Upper lobe of left lung (tissue), 6 donors: ENCODE data around the gene ABL2. TPM values are rescaled to one million over a fixed set of nuclear protein-coding genes. Genes with fewer than 3 reads are reported as not detected.

Experiments
- ATAC-seq, 2 donors: fragments of 200-7000 bp; cut with Tn5 transposase; one replicate each; pipeline ENCODE4 v1.9.1; 2022; ENCODE audit warnings: mild to moderate bottlenecking in 2 of 2, moderate library complexity in 2 of 2; ENCODE audit not compliant: low FRiP score in 2 of 2
- DNase-seq, 2 donors: peaks; one replicate each; pipeline ENCODE4 v3.0.0-alpha.2; 2019 to 2020
- H3K27ac ChIP-seq, 4 donors: fragments of 200-600 bp; sonication (generic); one replicate each; pipeline ENCODE4 v1.5.1; 2016 to 2019
- H3K27me3 ChIP-seq, 4 donors: fragments of 200-600 bp; sonication (generic); one replicate each; pipeline ENCODE4 v1.5.1; 2017 to 2019
- H3K36me3 ChIP-seq, 4 donors: fragments of 200-600 bp; sonication (generic); one replicate each; pipeline ENCODE4 v1.5.1; 2016 to 2019
- H3K4me1 ChIP-seq, 4 donors: fragments of 200-600 bp; sonication (generic); one replicate each; pipeline ENCODE4 v1.5.1; 2018 to 2019
- H3K4me3 ChIP-seq, 4 donors: fragments of 200-600 bp; sonication (generic); one replicate each; pipeline ENCODE4 v1.5.1; 2017 to 2019; ENCODE audit warnings: mild to moderate bottlenecking in 2 of 4, moderate library complexity in 1 of 4
- H3K9me3 ChIP-seq, 4 donors: fragments of 200-600 bp; sonication (generic); one replicate each; pipeline ENCODE4 v1.5.1; 2018 to 2019
- EP300 ChIP-seq, 4 donors: sonication (generic); formaldehyde crosslinking; IDR thresholded peaks; one replicate each; pipeline ENCODE4 v1.5.1; 2017; ENCODE audit warnings: antibody characterized with exemption in 4 of 4, control low read depth in 2 of 4
- POLR2A ChIP-seq, 4 donors: fragments of 450-650 bp; IDR thresholded peaks; one replicate each; pipeline ENCODE4 v1.5.1; 2016 to 2017; ENCODE audit warnings: antibody characterized with exemption in 4 of 4, mild to moderate bottlenecking in 2 of 4
- POLR2AphosphoS5 ChIP-seq, 2 donors: sonication (generic); formaldehyde crosslinking; IDR thresholded peaks; one replicate each; pipeline ENCODE4 v1.5.1; 2017; ENCODE audit warnings: antibody characterized with exemption in 2 of 2
- WGBS, 2 donors: methylation state at CpG; one replicate each; pipeline ENCODE4 v1.1.5; 2017 to 2018; 5-methylcytosine and 5-hydroxymethylcytosine counted together
- total RNA-seq, 6 donors: library from RNA; depleted of rRNA in 4 of 6; stranded (reverse); fragments of >200 nt in 4 of 6; gene quantifications; one replicate each; pipeline versions ENCODE4 v1.1.0 to v1.2.1, GENCODE V29; 2016 to 2021
- TF ChIP-seq, protein P1 (sequence below), 6 experiments: fragments of 450-650 bp in 4 of 6; fragments of 200-600 bp in 2 of 6; sonication (generic) in 2 of 6; IDR thresholded peaks; one replicate each; pipeline ENCODE4 v1.5.1; 2016 to 2019; ENCODE audit warnings: antibody characterized with exemption in 6 of 6
- donor health status: DM: no; HTN: no; CAD: no; lungs with moderate emphysema.
- donor health status: DM: no; HTN: yes; CAD: no; lungs with severe emphysema.

ABL2 gene
- total RNA-seq, 6 donors from 2014 or later = 17.2 to 31.3 (median 22.9) TPM

DNA sequence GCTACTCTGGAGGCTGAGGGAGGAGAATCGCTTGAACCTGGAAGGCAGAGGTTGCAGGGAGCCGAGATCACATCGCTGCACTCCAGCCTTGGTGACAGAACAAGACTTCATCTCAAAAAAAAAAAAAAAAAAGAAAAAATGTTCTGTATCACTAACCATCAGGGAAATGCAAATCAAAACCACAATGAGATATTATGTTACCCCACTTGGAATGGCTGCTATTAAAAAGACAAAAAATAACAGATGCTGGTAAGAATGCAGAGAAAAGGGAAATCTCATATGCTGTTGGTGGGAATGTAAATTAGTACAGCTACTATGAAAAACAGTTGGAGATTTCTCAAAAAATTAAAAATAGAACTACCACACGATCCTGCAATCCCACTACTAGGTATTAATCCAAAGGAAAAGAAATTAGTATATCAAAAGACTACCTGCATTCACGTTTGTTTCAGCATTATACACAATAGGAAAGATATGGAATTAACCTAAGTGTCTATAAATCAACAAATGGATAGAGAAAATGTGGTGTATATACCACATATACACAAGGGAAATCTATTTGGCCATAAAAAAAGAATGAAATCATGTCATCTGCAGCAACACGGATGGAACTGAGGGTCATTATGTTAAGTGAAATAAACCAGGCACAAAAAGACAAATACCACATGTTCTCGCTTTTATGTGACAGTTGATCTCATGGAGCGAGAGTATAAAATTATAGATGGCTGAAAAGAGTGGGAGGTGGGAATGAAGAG, 62.6 kb downstream of the ABL2 start:
- Histone ChIP-seq H3K27ac (no peak overlapping the region), H3K9me3 (no peaks in the 10 kb centered on the region), H3K4me1 (no peaks in the 10 kb centered on the region), H3K36me3 (no peaks in the 10 kb centered on the region), H3K4me3 (no peak overlapping the region), H3K27me3 (no peaks in the 10 kb centered on the region)
- ATAC-seq (peak in 1 of 2 donors; percentile 48), DNase-seq (no peak)
- TF ChIP-seq POLR2A (IDR thresholded peaks at IDR 0.05) (no peak), POLR2AphosphoS5 (IDR thresholded peaks at IDR 0.05) (no peak), EP300 (IDR thresholded peaks at IDR 0.05) (no peak)
- TF ChIP-seq, protein P1, sequence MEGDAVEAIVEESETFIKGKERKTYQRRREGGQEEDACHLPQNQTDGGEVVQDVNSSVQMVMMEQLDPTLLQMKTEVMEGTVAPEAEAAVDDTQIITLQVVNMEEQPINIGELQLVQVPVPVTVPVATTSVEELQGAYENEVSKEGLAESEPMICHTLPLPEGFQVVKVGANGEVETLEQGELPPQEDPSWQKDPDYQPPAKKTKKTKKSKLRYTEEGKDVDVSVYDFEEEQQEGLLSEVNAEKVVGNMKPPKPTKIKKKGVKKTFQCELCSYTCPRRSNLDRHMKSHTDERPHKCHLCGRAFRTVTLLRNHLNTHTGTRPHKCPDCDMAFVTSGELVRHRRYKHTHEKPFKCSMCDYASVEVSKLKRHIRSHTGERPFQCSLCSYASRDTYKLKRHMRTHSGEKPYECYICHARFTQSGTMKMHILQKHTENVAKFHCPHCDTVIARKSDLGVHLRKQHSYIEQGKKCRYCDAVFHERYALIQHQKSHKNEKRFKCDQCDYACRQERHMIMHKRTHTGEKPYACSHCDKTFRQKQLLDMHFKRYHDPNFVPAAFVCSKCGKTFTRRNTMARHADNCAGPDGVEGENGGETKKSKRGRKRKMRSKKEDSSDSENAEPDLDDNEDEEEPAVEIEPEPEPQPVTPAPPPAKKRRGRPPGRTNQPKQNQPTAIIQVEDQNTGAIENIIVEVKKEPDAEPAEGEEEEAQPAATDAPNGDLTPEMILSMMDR (IDR thresholded peaks at IDR 0.05) = no peak
- WGBS, 2 donors = 82 to 84% methylated on average over 8 of the region's 8 CpGs

- H3K27me3 ChIP-seq = no peaks in the 10 kb centered on the region
- WGBS, 2 donors = 96 to 100% methylated on average over 1 of the region's 1 CpG
- TF ChIP-seq, protein P1 (IDR thresholded peaks at IDR 0.05) = no peak
- TF ChIP-seq EP300 (IDR thresholded peaks at IDR 0.05) (no peak), POLR2AphosphoS5 (IDR thresholded peaks at IDR 0.05) (no peak), POLR2A (IDR thresholded peaks at IDR 0.05) (no peak)
Observed at GRCh38 chr1:179164494-179164893, 65.0 kb downstream of the ABL2 start.

DNA sequence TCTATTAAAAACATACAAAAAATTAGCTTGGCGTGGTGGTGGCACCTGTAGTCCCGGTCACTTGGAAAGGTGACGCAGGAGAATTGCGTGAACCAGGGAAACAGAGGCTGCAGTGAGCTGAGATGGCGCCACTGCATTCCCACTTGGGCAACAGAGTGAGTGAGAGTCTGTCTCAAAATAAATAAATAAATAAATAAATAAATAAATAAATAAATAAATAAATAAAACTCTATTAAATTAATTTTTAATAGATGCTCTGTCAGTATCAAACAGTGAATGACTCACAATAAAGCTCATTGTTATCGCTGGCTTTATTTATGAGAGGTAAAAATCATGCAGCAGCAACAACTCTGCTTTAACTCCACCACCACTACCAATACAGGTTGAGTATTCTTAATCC, 72.8 kb downstream of the ABL2 start:
- TF ChIP-seq POLR2AphosphoS5 (IDR thresholded peaks at IDR 0.05) (no peak), POLR2A (IDR thresholded peaks at IDR 0.05) (no peak), EP300 (IDR thresholded peaks at IDR 0.05) (no peak)
- TF ChIP-seq, protein P1 (IDR thresholded peaks at IDR 0.05) = no peak
- no peak overlapping the region for H3K27ac ChIP-seq
- H3K9me3 ChIP-seq = no peaks in the 10 kb centered on the region
- H3K4me1 ChIP-seq = no peaks in the 10 kb centered on the region
- DNase-seq = no peak
- no peak for ATAC-seq
- 96 to 98% methylated on average over 6 of the region's 6 CpGs for WGBS, 2 donors
- no peaks in the 10 kb centered on the region for H3K36me3 ChIP-seq
- no peaks in the 10 kb centered on the region for H3K27me3 ChIP-seq
- no peak overlapping the region for H3K4me3 ChIP-seq

More at GRCh38 chr1:179164494-179164893, 65.0 kb downstream of the ABL2 start:
- H3K27ac ChIP-seq = no peak overlapping the region
- H3K4me1 ChIP-seq = no peaks in the 10 kb centered on the region
- H3K4me3 ChIP-seq = no peak overlapping the region
- no peaks in the 10 kb centered on the region for H3K9me3 ChIP-seq
- H3K36me3 ChIP-seq = no peaks in the 10 kb centered on the region
- ATAC-seq = no peak
- no peak for DNase-seq

DNA sequence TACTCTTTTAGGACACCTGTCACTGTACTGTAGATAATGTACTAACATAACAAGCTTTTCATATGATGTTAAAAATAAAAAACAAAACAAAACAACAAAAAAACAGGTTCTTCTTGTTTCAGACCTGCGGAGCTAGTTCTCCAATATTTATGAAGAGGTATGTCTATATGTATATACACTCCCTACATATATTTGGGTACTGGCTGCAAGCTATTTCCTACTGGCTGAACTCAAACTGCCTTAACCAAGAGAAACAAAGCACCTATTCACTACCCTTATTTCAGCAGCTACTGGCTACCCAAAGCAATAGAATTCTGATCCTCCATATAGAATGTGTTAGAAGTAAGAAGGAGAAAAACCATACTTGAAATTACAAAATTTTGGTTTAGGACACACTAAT, 73.5 kb downstream of the ABL2 start:
- Histone ChIP-seq H3K4me3 (no peak overlapping the region), H3K36me3 (no peaks in the 10 kb centered on the region), H3K27ac (no peak overlapping the region), H3K9me3 (no peaks in the 10 kb centered on the region), H3K4me1 (no peaks in the 10 kb centered on the region), H3K27me3 (no peaks in the 10 kb centered on the region)
- DNase-seq (no peak), ATAC-seq (no peak)
- 81 to 91% methylated on average over 1 of the region's 1 CpG for WGBS, 2 donors
- TF ChIP-seq POLR2A (IDR thresholded peaks at IDR 0.05) (no peak), EP300 (IDR thresholded peaks at IDR 0.05) (no peak), POLR2AphosphoS5 (IDR thresholded peaks at IDR 0.05) (no peak)
- TF ChIP-seq, protein P1 (IDR thresholded peaks at IDR 0.05) = no peak

DNA sequence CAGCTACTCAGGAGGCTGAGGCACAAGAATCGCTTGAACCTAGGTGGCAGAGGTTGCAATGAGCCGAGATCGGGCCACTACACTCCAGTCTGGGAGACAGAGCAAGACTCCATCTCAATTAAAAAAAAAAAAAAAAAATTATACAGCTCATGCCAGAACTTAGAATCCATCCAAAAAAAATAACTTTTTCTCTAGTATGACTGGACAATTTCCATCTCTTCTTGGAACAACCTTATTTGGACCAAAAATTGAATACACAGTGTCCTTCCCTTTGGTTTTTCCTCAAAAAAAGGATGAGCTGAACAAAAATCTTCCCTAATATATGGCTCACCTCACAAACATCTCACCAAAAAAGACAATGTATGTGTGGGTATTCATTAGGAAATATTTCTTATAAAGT, 73.9 kb downstream of the ABL2 start:
- Histone ChIP-seq H3K27me3 (no peaks in the 10 kb centered on the region), H3K36me3 (no peaks in the 10 kb centered on the region), H3K4me3 (no peak overlapping the region), H3K9me3 (no peaks in the 10 kb centered on the region), H3K27ac (no peak overlapping the region), H3K4me1 (no peaks in the 10 kb centered on the region)
- ATAC-seq = peak in 1 of 2 donors; percentile 59
- TF ChIP-seq, protein P1 (IDR thresholded peaks at IDR 0.05) = no peak
- no peak for TF ChIP-seq POLR2A (IDR thresholded peaks at IDR 0.05)
- no peak for TF ChIP-seq EP300 (IDR thresholded peaks at IDR 0.05)
- TF ChIP-seq POLR2AphosphoS5 (IDR thresholded peaks at IDR 0.05) = no peak
- no peak for DNase-seq
- WGBS, 2 donors = 89 to 100% methylated on average over 3 of the region's 3 CpGs
